ENCODE results near the gene LIME1. TPM values are rescaled to one million over a fixed set of nuclear protein-coding genes. Genes with fewer than 3 reads are reported as not detected.

Gene LIME1
- total and polyA plus RNA-seq, 2 of the 4 experiments (the other 2 are of a cell fraction) = 0.36 to 7.8 TPM

- DNase-seq (no peak), ATAC-seq (ENCODE audit: low read depth) (no peak)
- Histone ChIP-seq H3K4me3 (ENCODE audit: insufficient read depth, low read depth, low read length) (no peak overlapping the region), H3K9ac (ENCODE audit: low read depth, low read length) (no peak overlapping the region), H3K23ac (ENCODE audit: low read depth, low read length) (no peak overlapping the region), H3K4me1 (ENCODE audit: control insufficient read depth, insufficient read depth, low read length) (peaks cover 13% of the 10 kb centered on the region), H2BK20ac (ENCODE audit: low read depth, low read length) (no peak overlapping the region), H2AK5ac (ENCODE audit: low read depth, low read length) (no peak overlapping the region), H2BK15ac (ENCODE audit: low read depth, low read length) (no peak overlapping the region), H4K20me1 (ENCODE audit: insufficient read depth, low read length) (no peaks in the 10 kb centered on the region), H3K4ac (ENCODE audit: low read depth, low read length) (no peak overlapping the region), H3K14ac (replicated peaks; ENCODE audit: low read depth, low read length) (no peak overlapping the region), H2AK9ac (replicated peaks; ENCODE audit: low read depth, low read length, poor library complexity) (no peak overlapping the region), H4K5ac (ENCODE audit: low read depth, low read length) (no peak overlapping the region), H2BK120ac (ENCODE audit: low read depth, low read length) (no peak overlapping the region), H2AFZ (replicated peaks; ENCODE audit: low read length, poor library complexity) (peak overlapping the region; percentile 32), H3K27ac (ENCODE audit: insufficient read depth, low read length) (no peak overlapping the region), H3K9me1 (ENCODE audit: insufficient read depth, low read length) (no peaks in the 10 kb centered on the region), H3K27me3 (ENCODE audit: control insufficient read depth, insufficient read depth, low read length) (no peaks in the 10 kb centered on the region), H3K9me3 (ENCODE audit: control insufficient read depth, insufficient read depth, low read length) (no peaks in the 10 kb centered on the region), H3K18ac (ENCODE audit: low read depth, low read length) (no peak overlapping the region), H2BK5ac (ENCODE audit: low read depth, low read length, poor library complexity, severe bottlenecking) (no peak overlapping the region), H3K79me1 (ENCODE audit: low read depth in 1 of 2, low read length in 2 of 2) (peaks cover 8 to 26% of the 10 kb centered on the region in 2 experiments; a peak in 3 of 4 replicates), H3K56ac (ENCODE audit: extremely low read depth, insufficient read depth, low read length) (no peak overlapping the region), H4K8ac (ENCODE audit: low read depth in 2 of 2, low read length in 2 of 2) (no peak overlapping the region), H4K91ac (ENCODE audit: insufficient read depth, low read depth, low read length) (no peak overlapping the region), H3K36me3 (ENCODE audit: control insufficient read depth, insufficient read depth, low read length) (peaks cover 13% of the 10 kb centered on the region; the same call in 1 of the 2 replicates), H3K4me2 (ENCODE audit: low read depth, low read length) (no peak overlapping the region)
- in situ Hi-C loops (cut with MboI; ENCODE audit: low sequenced_read_pairs) = no loop called here
- CTCF ChIA-PET = no interaction called here
- BruUV-seq (replicated peaks) = no TSS peak
- dilution Hi-C loops (cut with HindIII; ENCODE audit: low sequenced_read_pairs, unreplicated experiment) = no loop called here
- intact Hi-C loops (cut with micrococcal nuclease) = no loop called here
- WGBS, 2 experiments (ENCODE audit: extremely low coverage in 2 of 2, insufficient read length in 1 of 2) = 93% methylated on average over 11 of the region's 21 CpGs; no CpG with 5 or more reads in 1 of the 2 experiments
- TF ChIP-seq SMC3 (IDR thresholded peaks at IDR 0.05; ENCODE audit: low read depth, low read length) (no peak), FOS (IDR thresholded peaks at IDR 0.05; ENCODE audit: low read depth, low read length) (no peak), MXI1 (IDR thresholded peaks at IDR 0.05; ENCODE audit: borderline replicate concordance, low read depth, low read length) (no peak), RAD21 (IDR thresholded peaks at IDR 0.05; ENCODE audit: low read length) (no peak), NFE2L2 (IDR thresholded peaks at IDR 0.05; ENCODE audit: low read depth, low read length) (no peak), MAFK (IDR thresholded peaks at IDR 0.05; ENCODE audit: low read depth, low read length) (no peak), MAZ (IDR thresholded peaks at IDR 0.05; ENCODE audit: borderline replicate concordance, low read depth, low read length) (no peak), POLR2A (IDR thresholded peaks at IDR 0.05; ENCODE audit: low read depth, low read length) (no peak; the same call in 1 of the 2 replicates), CEBPB (IDR thresholded peaks at IDR 0.05; ENCODE audit: low read depth, low read length) (no peak), CHD1 (IDR thresholded peaks at IDR 0.05; ENCODE audit: low read depth, low read length) (no peak), RCOR1 (IDR thresholded peaks at IDR 0.05; ENCODE audit: insufficient replicate concordance, low read length) (no peak), USF2 (IDR thresholded peaks at IDR 0.05; ENCODE audit: low read depth, low read length) (no peak)
- TF ChIP-seq, protein P1, sequence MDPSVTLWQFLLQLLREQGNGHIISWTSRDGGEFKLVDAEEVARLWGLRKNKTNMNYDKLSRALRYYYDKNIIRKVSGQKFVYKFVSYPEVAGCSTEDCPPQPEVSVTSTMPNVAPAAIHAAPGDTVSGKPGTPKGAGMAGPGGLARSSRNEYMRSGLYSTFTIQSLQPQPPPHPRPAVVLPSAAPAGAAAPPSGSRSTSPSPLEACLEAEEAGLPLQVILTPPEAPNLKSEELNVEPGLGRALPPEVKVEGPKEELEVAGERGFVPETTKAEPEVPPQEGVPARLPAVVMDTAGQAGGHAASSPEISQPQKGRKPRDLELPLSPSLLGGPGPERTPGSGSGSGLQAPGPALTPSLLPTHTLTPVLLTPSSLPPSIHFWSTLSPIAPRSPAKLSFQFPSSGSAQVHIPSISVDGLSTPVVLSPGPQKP (IDR thresholded peaks at IDR 0.05; ENCODE audit: borderline replicate concordance, low read depth, low read length) = no peak
- TF ChIP-seq, protein P2, sequence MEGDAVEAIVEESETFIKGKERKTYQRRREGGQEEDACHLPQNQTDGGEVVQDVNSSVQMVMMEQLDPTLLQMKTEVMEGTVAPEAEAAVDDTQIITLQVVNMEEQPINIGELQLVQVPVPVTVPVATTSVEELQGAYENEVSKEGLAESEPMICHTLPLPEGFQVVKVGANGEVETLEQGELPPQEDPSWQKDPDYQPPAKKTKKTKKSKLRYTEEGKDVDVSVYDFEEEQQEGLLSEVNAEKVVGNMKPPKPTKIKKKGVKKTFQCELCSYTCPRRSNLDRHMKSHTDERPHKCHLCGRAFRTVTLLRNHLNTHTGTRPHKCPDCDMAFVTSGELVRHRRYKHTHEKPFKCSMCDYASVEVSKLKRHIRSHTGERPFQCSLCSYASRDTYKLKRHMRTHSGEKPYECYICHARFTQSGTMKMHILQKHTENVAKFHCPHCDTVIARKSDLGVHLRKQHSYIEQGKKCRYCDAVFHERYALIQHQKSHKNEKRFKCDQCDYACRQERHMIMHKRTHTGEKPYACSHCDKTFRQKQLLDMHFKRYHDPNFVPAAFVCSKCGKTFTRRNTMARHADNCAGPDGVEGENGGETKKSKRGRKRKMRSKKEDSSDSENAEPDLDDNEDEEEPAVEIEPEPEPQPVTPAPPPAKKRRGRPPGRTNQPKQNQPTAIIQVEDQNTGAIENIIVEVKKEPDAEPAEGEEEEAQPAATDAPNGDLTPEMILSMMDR (conservative IDR thresholded peaks at IDR 0.05; ENCODE audit: low read depth, low read length) = no peak
- POLR2A ChIA-PET (ENCODE audit: unreplicated experiment) = interaction anchor here (1.2 kb wide), 1 partner anchor 14 kb away, joined by 4 read pairs; the partner anchor contains the start of genes ARFRP1 and ZGPAT
Measured at GRCh38 chr20:63693733-63694583, 42.5 kb upstream of the LIME1 start.

Measured in IMR-90 (cell line).